H9 (cell line): ENCODE data around the gene P2RX5. TPM values are rescaled to one million over a fixed set of nuclear protein-coding genes. Genes with fewer than 3 reads are reported as not detected.

Experiments used
- DNase-seq: peaks from one replicate; pipeline ENCODE4 v3.0.0-alpha.2; 2017
- H2AFZ ChIP-seq: one replicate; pipeline ENCODE4 v1.6.1; 2013; ENCODE audit warnings: mild to moderate bottlenecking, low read length, control low read depth, moderate library complexity
- H2AK5ac ChIP-seq: 2 replicates; pipeline ENCODE4 v1.6.1; 2013; ENCODE audit warnings: low read length, control low read depth, mixed read lengths; ENCODE audit not compliant: insufficient read length
- H2BK120ac ChIP-seq: one replicate; pipeline ENCODE4 v1.6.1; 2013; ENCODE audit warnings: low read depth, mild to moderate bottlenecking, low read length, control low read depth, inconsistent platforms; ENCODE audit not compliant: poor library complexity, severe bottlenecking
- H2BK12ac ChIP-seq: 2 replicates; pipeline ENCODE4 v1.6.1; 2013; ENCODE audit warnings: low read length, control low read depth, mixed read lengths, low read depth; ENCODE audit not compliant: insufficient read length
- H2BK15ac ChIP-seq: 2 replicates; pipeline ENCODE4 v1.6.1; 2013; ENCODE audit warnings: low read depth, low read length, control low read depth
- H2BK20ac ChIP-seq: one replicate; pipeline ENCODE4 v1.6.1; 2013; ENCODE audit warnings: low read depth, mild to moderate bottlenecking, low read length, control low read depth, inconsistent platforms; ENCODE audit not compliant: poor library complexity, severe bottlenecking
- H2BK5ac ChIP-seq: 2 replicates; pipeline ENCODE4 v1.6.1; 2013; ENCODE audit warnings: low read length, control low read depth, mixed read lengths; ENCODE audit not compliant: insufficient read length
- H3K14ac ChIP-seq: 2 replicates; pipeline ENCODE4 v1.6.1; 2013; ENCODE audit warnings: low read length, control low read depth; ENCODE audit not compliant: insufficient read depth
- H3K18ac ChIP-seq: 2 replicates; pipeline ENCODE4 v1.6.1; 2013; ENCODE audit warnings: low read depth, mild to moderate bottlenecking, mixed read lengths, low read length, control low read depth; ENCODE audit not compliant: insufficient read length
- H3K23ac ChIP-seq: 2 replicates; pipeline ENCODE4 v1.6.1; 2013; ENCODE audit warnings: low read length, control low read depth, mixed read lengths, low read depth; ENCODE audit not compliant: insufficient read length
- H3K23me2 ChIP-seq: 2 replicates; pipeline ENCODE4 v1.6.1; 2013; ENCODE audit warnings: low read depth, mild to moderate bottlenecking, mixed read lengths, low read length, control low read depth; ENCODE audit not compliant: insufficient read length, poor library complexity, severe bottlenecking
- H3K27ac ChIP-seq: 2 replicates; pipeline ENCODE4 v1.5.1; 2013; ENCODE audit warnings: low read length, control low read depth, mixed read lengths, low read depth; ENCODE audit not compliant: insufficient read length
- H3K27me3 ChIP-seq: 2 replicates; pipeline ENCODE4 v1.6.1; 2013; ENCODE audit warnings: low read length, control low read depth, inconsistent platforms; ENCODE audit not compliant: insufficient read depth
- H3K4ac ChIP-seq: 2 replicates; pipeline ENCODE4 v1.6.1; 2013; ENCODE audit warnings: low read depth, mild to moderate bottlenecking, control low read depth, inconsistent platforms, low read length, moderate library complexity
- H3K4me1 ChIP-seq: 2 replicates; pipeline ENCODE4 v1.6.1; 2013; ENCODE audit warnings: low read length, control low read depth, inconsistent platforms; ENCODE audit not compliant: insufficient read depth
- H3K4me2 ChIP-seq: 2 replicates; pipeline ENCODE4 v1.6.1; 2013; ENCODE audit warnings: low read length, control low read depth, mixed read lengths; ENCODE audit not compliant: insufficient read length, insufficient read depth
- H3K56ac ChIP-seq: 2 replicates; pipeline ENCODE4 v1.6.1; 2013; ENCODE audit warnings: low read depth, mild to moderate bottlenecking, mixed read lengths, low read length, control low read depth; ENCODE audit not compliant: insufficient read length
- H3K79me1 ChIP-seq: 2 replicates; pipeline ENCODE4 v1.6.1; 2013; ENCODE audit warnings: low read depth, mild to moderate bottlenecking, moderate library complexity, low read length, control low read depth, inconsistent platforms; ENCODE audit not compliant: insufficient read depth, poor library complexity, severe bottlenecking
- H3K79me2 ChIP-seq: 2 replicates; pipeline ENCODE4 v1.6.1; 2013; ENCODE audit warnings: low read length, control low read depth, inconsistent platforms; ENCODE audit not compliant: insufficient read depth
- H3K9ac ChIP-seq: 2 replicates; pipeline ENCODE4 v1.6.1; 2013; ENCODE audit warnings: low read length, control low read depth, mixed read lengths; ENCODE audit not compliant: insufficient read length; ENCODE audit errors: extremely low read depth
- H3K9me3 ChIP-seq: one replicate; pipeline ENCODE4 v1.6.1; 2013; ENCODE audit warnings: low read depth, low read length, inconsistent platforms; ENCODE audit not compliant: control insufficient read depth
- H3T11ph ChIP-seq: one replicate; pipeline ENCODE4 v1.6.1; 2013; ENCODE audit warnings: mild to moderate bottlenecking, low read length, control low read depth, inconsistent platforms
- H4K20me1 ChIP-seq: one replicate; pipeline ENCODE4 v1.6.1; 2013; ENCODE audit not compliant: control insufficient read depth, insufficient read length, insufficient read depth
- H4K5ac ChIP-seq: 2 replicates; pipeline ENCODE4 v1.6.1; 2013; ENCODE audit warnings: low read depth, mild to moderate bottlenecking, mixed read lengths, low read length, control low read depth; ENCODE audit not compliant: insufficient read length
- H4K8ac ChIP-seq: replicated peaks from 2 replicates; pipeline ENCODE4 v1.6.1; 2013; ENCODE audit warnings: low read length, control low read depth, mixed read lengths, low read depth; ENCODE audit not compliant: insufficient read length
- H4K91ac ChIP-seq: 2 replicates; pipeline ENCODE4 v1.6.1; 2013; ENCODE audit warnings: low read depth, mild to moderate bottlenecking, moderate library complexity, mixed read lengths, low read length, control low read depth; ENCODE audit not compliant: insufficient read length
- H3K27ac Mint-ChIP-seq, 3 experiments: 2 replicates in 2 of 3; 3 replicates in 1 of 3; pipeline ENCODE4 v1.8.0; 2020 to 2021; ENCODE audit warnings: mixed read lengths in 3 of 3, mild to moderate bottlenecking in 1 of 3, moderate library complexity in 1 of 3
- H3K27me3 Mint-ChIP-seq: 2 replicates; pipeline ENCODE4 v1.8.0; 2021; ENCODE audit warnings: low read depth, mild to moderate bottlenecking, moderate library complexity, mixed read lengths
- H3K36me3 Mint-ChIP-seq, 3 experiments: 2 replicates in 2 of 3; 3 replicates in 1 of 3; pipeline ENCODE4 v1.8.0; 2020 to 2021; ENCODE audit warnings: low read depth in 3 of 3, mixed read lengths in 3 of 3; ENCODE audit not compliant: insufficient read depth in 1 of 3
- H3K4me1 Mint-ChIP-seq, 2 experiments: 2 replicates each; pipeline ENCODE4 v1.8.0; 2020; ENCODE audit warnings: mixed read lengths in 2 of 2
- H3K4me3 Mint-ChIP-seq, 2 experiments: 2 replicates in 1 of 2; 3 replicates in 1 of 2; pipeline ENCODE4 v1.8.0; 2020 to 2021; ENCODE audit warnings: mild to moderate bottlenecking in 2 of 2, mixed read lengths in 2 of 2, moderate library complexity in 1 of 2
- H3K9me3 Mint-ChIP-seq, 2 experiments: 2 replicates in 1 of 2; 3 replicates in 1 of 2; pipeline ENCODE4 v1.8.0; 2020; ENCODE audit warnings: mild to moderate bottlenecking in 2 of 2, mixed read lengths in 2 of 2, moderate library complexity in 1 of 2
- WGBS: extraction: QIAGEN DNeasy Blood & Tissue Kit; methylation state at CpG from one replicate; pipeline ENCODE4 v1.1.7; 2013; ENCODE audit warnings: missing lambda C conversion rate, low lambda C conversion rate, mixed read lengths; ENCODE audit not compliant: insufficient read length; ENCODE audit errors: extremely low coverage; 5-methylcytosine and 5-hydroxymethylcytosine counted together
- total RNA-seq: library from RNA; stranded (reverse); gene quantifications from 2 replicates; pipeline ENCODE4 v1.2.1, GENCODE V29; 2021
- TF ChIP-seq, protein P1 (sequence below): fragments of 200-600 bp; sonication (generic); conservative IDR thresholded peaks from 3 replicates; pipeline ENCODE4 v1.8.0; 2021; ENCODE audit warnings: antibody characterized with exemption, mild to moderate bottlenecking

Gene P2RX5
- total RNA-seq, 1 experiment from 2014 or later = 4.7 TPM

- Histone ChIP-seq H2AK5ac (no peak overlapping the region), H3K79me1 (no peaks in the 10 kb centered on the region), H3K4ac (no peak overlapping the region), H4K5ac (no peak overlapping the region), H3K18ac (no peak overlapping the region), H2BK5ac (no peak overlapping the region), H3T11ph (no peak overlapping the region), H4K20me1 (no peaks in the 10 kb centered on the region), H3K9me3 (no peaks in the 10 kb centered on the region), H2AFZ (no peak overlapping the region), H4K91ac (no peak overlapping the region), H2BK120ac (no peak overlapping the region), H3K14ac (no peak overlapping the region; the same call in 1 of the 2 replicates), H2BK12ac (no peak overlapping the region), H3K79me2 (no peaks in the 10 kb centered on the region), H2BK15ac (no peak overlapping the region), H3K27ac (no peak overlapping the region), H3K23me2 (no peaks in the 10 kb centered on the region), H4K8ac (no peak overlapping the region), H2BK20ac (no peak overlapping the region), H3K9ac (no peak overlapping the region), H3K27me3 (no peaks in the 10 kb centered on the region), H3K56ac (no peak overlapping the region), H3K4me1 (no peaks in the 10 kb centered on the region), H3K23ac (no peak overlapping the region), H3K4me2 (no peak overlapping the region)
- Mint-ChIP-seq H3K4me1 (peaks cover 7 to 23% of the 10 kb centered on the region in 2 experiments), H3K36me3 (no peaks in the 10 kb centered on the region; a peak in 1 of 7 replicates), H3K27ac (no peak overlapping the region), H3K4me3 (no peak overlapping the region), H3K9me3 (no peaks in the 10 kb centered on the region), H3K27me3 (peaks cover 4% of the 10 kb centered on the region; the same call in 1 of the 2 replicates)
- no peak for DNase-seq
- TF ChIP-seq, protein P1, sequence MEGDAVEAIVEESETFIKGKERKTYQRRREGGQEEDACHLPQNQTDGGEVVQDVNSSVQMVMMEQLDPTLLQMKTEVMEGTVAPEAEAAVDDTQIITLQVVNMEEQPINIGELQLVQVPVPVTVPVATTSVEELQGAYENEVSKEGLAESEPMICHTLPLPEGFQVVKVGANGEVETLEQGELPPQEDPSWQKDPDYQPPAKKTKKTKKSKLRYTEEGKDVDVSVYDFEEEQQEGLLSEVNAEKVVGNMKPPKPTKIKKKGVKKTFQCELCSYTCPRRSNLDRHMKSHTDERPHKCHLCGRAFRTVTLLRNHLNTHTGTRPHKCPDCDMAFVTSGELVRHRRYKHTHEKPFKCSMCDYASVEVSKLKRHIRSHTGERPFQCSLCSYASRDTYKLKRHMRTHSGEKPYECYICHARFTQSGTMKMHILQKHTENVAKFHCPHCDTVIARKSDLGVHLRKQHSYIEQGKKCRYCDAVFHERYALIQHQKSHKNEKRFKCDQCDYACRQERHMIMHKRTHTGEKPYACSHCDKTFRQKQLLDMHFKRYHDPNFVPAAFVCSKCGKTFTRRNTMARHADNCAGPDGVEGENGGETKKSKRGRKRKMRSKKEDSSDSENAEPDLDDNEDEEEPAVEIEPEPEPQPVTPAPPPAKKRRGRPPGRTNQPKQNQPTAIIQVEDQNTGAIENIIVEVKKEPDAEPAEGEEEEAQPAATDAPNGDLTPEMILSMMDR = no peak
- no CpG with 5 or more reads among the region's 12 CpGs for WGBS
Measured at GRCh38 chr17:3681057-3681456, 14.9 kb downstream of the P2RX5 start.
